Transverse colon (tissue), 4 donors: ENCODE data around the gene CENPB.

Source experiments
- CTCF ChIP-seq, 5 experiments: fragments of 200-600 bp in 3 of 5; fragments of 450-650 bp in 2 of 5; sonication (generic) in 3 of 5; IDR thresholded peaks; 1 replicate in 2 of 5; 2 replicates in 3 of 5; pipeline ENCODE4 v1.5.1; 2016 to 2017; ENCODE audit warnings: antibody characterized with exemption in 5 of 5, inconsistent platforms in 3 of 5, mild to moderate bottlenecking in 2 of 5, moderate library complexity in 1 of 5
- EP300 ChIP-seq: sonication (generic); formaldehyde crosslinking; IDR thresholded peaks from one replicate; pipeline ENCODE4 v1.6.1; 2017; ENCODE audit warnings: antibody characterized with exemption, low read depth
- POLR2AphosphoS5 ChIP-seq, 3 donors: sonication (generic); formaldehyde crosslinking; IDR thresholded peaks; one replicate each; pipeline ENCODE4 v1.6.1; 2016; ENCODE audit warnings: antibody characterized with exemption in 3 of 3

DNA sequence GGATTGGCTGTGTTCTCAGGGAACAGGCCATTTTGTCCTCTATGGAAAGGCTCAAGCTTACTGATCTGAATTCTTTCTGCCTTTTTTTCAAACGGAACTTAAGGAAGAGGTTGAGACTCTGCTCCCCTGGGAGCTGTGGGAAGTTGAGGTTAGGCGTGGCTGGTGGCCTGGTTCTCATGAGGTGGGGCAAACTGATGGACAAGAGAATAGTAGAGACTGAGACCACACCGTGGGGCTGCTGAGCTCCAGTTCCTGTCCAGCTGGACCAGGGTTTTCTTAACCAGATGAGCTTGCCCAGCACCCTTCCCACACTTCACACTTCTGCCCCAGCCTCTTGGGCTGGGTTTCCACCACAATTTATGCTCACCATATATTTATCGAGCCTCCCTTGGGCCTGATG lies 39.9 kb upstream of the CENPB start:
- no peak for TF ChIP-seq POLR2AphosphoS5 (IDR thresholded peaks at IDR 0.05)
- no peak for TF ChIP-seq CTCF (IDR thresholded peaks at IDR 0.05)
- TF ChIP-seq EP300: no peak
